Sigmoid colon (tissue), 7 donors: ENCODE data around the gene ISCA2. TPM values are rescaled to one million over a fixed set of nuclear protein-coding genes. Genes with fewer than 3 reads are reported as not detected.

ENCODE experiments used
- DNase-seq: peaks from one replicate; pipeline ENCODE4 v3.0.0-alpha.2; 2019
- H3K27ac ChIP-seq, 4 donors: fragments of 200-600 bp; sonication (generic); one replicate each; pipeline ENCODE4 v1.5.1; 2016 to 2019; ENCODE audit warnings: mild to moderate bottlenecking in 1 of 4
- H3K27me3 ChIP-seq, 3 donors: fragments of 200-600 bp; sonication (generic); one replicate each; pipeline ENCODE4 v1.5.1; 2019; ENCODE audit warnings: mild to moderate bottlenecking in 1 of 3
- H3K36me3 ChIP-seq, 4 donors: fragments of 200-600 bp; sonication (generic); one replicate each; pipeline ENCODE4 v1.5.1; 2016 to 2019
- H3K4me1 ChIP-seq, 4 donors: fragments of 200-600 bp; sonication (generic); one replicate each; pipeline ENCODE4 v1.5.1; 2017 to 2019
- H3K4me3 ChIP-seq, 4 donors: fragments of 200-600 bp; sonication (generic); one replicate each; pipeline ENCODE4 v1.5.1; 2017 to 2019; ENCODE audit warnings: mild to moderate bottlenecking in 2 of 4, moderate library complexity in 1 of 4
- H3K9me3 ChIP-seq, 4 donors: fragments of 200-600 bp in 3 of 4; sonication (generic) in 3 of 4; one replicate each; pipeline versions ENCODE4 v1.5.1 to v1.6.1; 2013 to 2019
- EP300 ChIP-seq, 4 donors: sonication (generic); formaldehyde crosslinking; IDR thresholded peaks; one replicate each; pipeline ENCODE4 v1.6.1; 2017; ENCODE audit warnings: antibody characterized with exemption in 4 of 4
- POLR2A ChIP-seq, 2 donors: fragments of 450-650 bp; IDR thresholded peaks; one replicate each; pipeline ENCODE4 v1.6.1; 2016; ENCODE audit warnings: antibody characterized with exemption in 2 of 2, mild to moderate bottlenecking in 2 of 2, moderate library complexity in 2 of 2
- POLR2AphosphoS5 ChIP-seq, 4 donors: sonication (generic); formaldehyde crosslinking; IDR thresholded peaks; one replicate each; pipeline ENCODE4 v1.6.1; 2017; ENCODE audit warnings: antibody characterized with exemption in 4 of 4
- WGBS, 2 donors: extraction: QIAGEN DNeasy Blood & Tissue Kit; methylation state at CpG; one replicate each; pipeline ENCODE4 v1.1.7; 2013; 5-methylcytosine and 5-hydroxymethylcytosine counted together
- intact Hi-C: fragments of 100-400 bp; cut with DNase I; formaldehyde crosslinking; loops from one replicate; pipeline ENCODE4 v1.15.1; 2023
- polyA plus RNA-seq, 3 donors: library from polyadenylated mRNA; stranded (reverse); fragments of 200-250 nt; gene quantifications; one replicate each; pipeline ENCODE4 v1.2.3, GENCODE V29; 2013
- total RNA-seq, 4 donors: library from RNA; depleted of rRNA; stranded (reverse); fragments of >200 nt; gene quantifications; one replicate each; pipeline ENCODE4 v1.1.0, GENCODE V29; 2016
- TF ChIP-seq, protein P1 (sequence below), 4 experiments: fragments of 450-650 bp in 3 of 4; fragments of 200-600 bp in 1 of 4; IDR thresholded peaks; one replicate each; pipeline ENCODE4 v1.5.1; 2016 to 2019; ENCODE audit warnings: antibody characterized with exemption in 4 of 4, mild to moderate bottlenecking in 3 of 4, moderate library complexity in 2 of 4
- donor health status: healthy with polysubstance abuse.
- donor health status: Bipolar disorder and iron deficiency.
- donor health status: healthy.

Gene ISCA2
- total and polyA plus RNA-seq, 7 donors: 8.6 to 59.0 (median 15.7) TPM

- intact Hi-C loops: no loop called here
- Histone ChIP-seq H3K4me3 (no peak overlapping the region), H3K27me3 (no peaks in the 10 kb centered on the region), H3K27ac (no peak overlapping the region), H3K9me3 (no peaks in the 10 kb centered on the region), H3K36me3 (no peaks in the 10 kb centered on the region), H3K4me1 (no peaks in the 10 kb centered on the region)
- no peak for TF ChIP-seq POLR2A (IDR thresholded peaks at IDR 0.05)
- TF ChIP-seq EP300 (IDR thresholded peaks at IDR 0.05): no peak
- TF ChIP-seq POLR2AphosphoS5 (IDR thresholded peaks at IDR 0.05): no peak
- TF ChIP-seq, protein P1, sequence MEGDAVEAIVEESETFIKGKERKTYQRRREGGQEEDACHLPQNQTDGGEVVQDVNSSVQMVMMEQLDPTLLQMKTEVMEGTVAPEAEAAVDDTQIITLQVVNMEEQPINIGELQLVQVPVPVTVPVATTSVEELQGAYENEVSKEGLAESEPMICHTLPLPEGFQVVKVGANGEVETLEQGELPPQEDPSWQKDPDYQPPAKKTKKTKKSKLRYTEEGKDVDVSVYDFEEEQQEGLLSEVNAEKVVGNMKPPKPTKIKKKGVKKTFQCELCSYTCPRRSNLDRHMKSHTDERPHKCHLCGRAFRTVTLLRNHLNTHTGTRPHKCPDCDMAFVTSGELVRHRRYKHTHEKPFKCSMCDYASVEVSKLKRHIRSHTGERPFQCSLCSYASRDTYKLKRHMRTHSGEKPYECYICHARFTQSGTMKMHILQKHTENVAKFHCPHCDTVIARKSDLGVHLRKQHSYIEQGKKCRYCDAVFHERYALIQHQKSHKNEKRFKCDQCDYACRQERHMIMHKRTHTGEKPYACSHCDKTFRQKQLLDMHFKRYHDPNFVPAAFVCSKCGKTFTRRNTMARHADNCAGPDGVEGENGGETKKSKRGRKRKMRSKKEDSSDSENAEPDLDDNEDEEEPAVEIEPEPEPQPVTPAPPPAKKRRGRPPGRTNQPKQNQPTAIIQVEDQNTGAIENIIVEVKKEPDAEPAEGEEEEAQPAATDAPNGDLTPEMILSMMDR (IDR thresholded peaks at IDR 0.05): no peak
- DNase-seq: peak; percentile 36
- 58 to 60% methylated on average over 5 of the region's 5 CpGs for WGBS, 2 donors
These were observed 14.3 kb downstream of the ISCA2 start for GRCh38 chr14:74507840-74508239.

- H3K4me1 ChIP-seq: no peaks in the 10 kb centered on the region
- intact Hi-C loops: no loop called here
- H3K27me3 ChIP-seq: no peaks in the 10 kb centered on the region
- no peak overlapping the region for H3K4me3 ChIP-seq
- no peaks in the 10 kb centered on the region for H3K9me3 ChIP-seq
- no peaks in the 10 kb centered on the region for H3K36me3 ChIP-seq
- WGBS, 2 donors: 43 to 54% methylated on average over 15 of the region's 15 CpGs
- H3K27ac ChIP-seq: no peak overlapping the region
- TF ChIP-seq, protein P1 (IDR thresholded peaks at IDR 0.05): no peak
- no peak for TF ChIP-seq EP300 (IDR thresholded peaks at IDR 0.05)
- no peak for TF ChIP-seq POLR2AphosphoS5 (IDR thresholded peaks at IDR 0.05)
- no peak for TF ChIP-seq POLR2A (IDR thresholded peaks at IDR 0.05)
- no peak for DNase-seq
These were observed 14.7 kb downstream of the ISCA2 start for GRCh38 chr14:74508292-74508731.

DNA sequence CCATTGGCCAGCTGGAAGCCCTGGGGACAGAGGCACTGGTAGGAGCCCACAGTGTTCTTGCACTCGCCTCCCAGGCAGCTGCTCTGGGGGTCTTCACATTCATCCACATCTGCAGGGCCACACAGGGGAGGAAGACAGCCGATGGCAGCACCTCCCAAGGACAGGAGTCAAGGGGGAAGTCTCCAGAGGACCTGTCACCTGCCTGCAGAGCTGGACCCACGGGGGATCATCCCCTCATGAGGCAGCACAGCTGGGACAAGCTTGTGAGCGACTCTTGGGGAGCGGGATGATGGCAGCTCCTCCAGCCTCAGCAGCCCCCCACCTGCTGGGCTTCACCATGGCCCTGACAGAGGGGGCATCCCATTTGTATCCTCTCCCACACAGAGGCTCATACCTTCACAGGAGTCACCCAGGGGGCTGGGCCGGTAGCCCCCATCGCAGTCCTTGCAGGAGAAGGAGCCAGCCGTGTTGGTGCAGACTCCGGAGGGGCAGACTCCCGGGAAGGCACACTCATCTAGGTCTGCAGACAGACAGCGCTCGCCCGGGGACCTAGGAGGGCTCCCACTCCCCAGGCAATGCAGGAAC, 15.4 kb downstream of the ISCA2 start:
- peak; percentile 63 for DNase-seq
- no peaks in the 10 kb centered on the region for H3K36me3 ChIP-seq

DNA sequence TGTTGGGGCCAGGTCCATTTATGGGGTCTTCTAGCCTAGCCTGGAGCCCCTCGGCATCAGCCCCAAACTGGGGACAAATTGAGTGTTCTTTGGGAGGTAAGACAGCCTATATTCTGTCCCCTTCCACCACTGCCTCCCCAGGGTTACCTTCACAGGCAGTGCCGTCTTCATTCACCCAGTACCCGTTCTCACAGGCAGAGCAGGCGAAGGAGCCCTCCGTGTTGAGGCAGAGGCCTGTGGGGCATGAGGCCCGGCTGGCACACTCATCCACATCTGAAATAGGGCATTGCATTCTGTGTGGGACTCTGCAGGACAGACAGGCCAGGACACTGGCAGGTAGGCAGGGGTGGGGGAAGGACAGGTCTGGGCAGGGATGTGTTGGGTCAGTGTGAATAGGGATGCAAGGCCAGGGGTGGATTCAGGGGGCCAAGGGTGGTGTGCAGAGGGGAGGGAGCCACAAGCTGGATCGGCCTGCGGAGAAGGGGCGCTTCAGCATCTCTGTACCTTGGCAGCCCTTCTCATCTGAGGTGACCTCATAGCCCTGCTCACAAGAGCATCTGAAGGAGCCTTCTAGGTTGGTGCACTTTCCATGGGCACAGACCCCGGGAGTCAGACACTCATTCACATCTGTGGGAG, 16.1 kb downstream of the ISCA2 start:
- no peaks in the 10 kb centered on the region for H3K36me3 ChIP-seq
- DNase-seq: peak; percentile 50
- no peak for TF ChIP-seq POLR2A (IDR thresholded peaks at IDR 0.05)
- no peak for TF ChIP-seq EP300 (IDR thresholded peaks at IDR 0.05)
- TF ChIP-seq, protein P1 (IDR thresholded peaks at IDR 0.05): no peak
- TF ChIP-seq POLR2AphosphoS5 (IDR thresholded peaks at IDR 0.05): no peak
- intact Hi-C loops: no loop called here
- 91 to 93% methylated on average over 10 of the region's 10 CpGs for WGBS, 2 donors
- no peaks in the 10 kb centered on the region for H3K4me1 ChIP-seq
- no peak overlapping the region for H3K27ac ChIP-seq
- no peak overlapping the region for H3K4me3 ChIP-seq
- no peaks in the 10 kb centered on the region for H3K27me3 ChIP-seq
- H3K9me3 ChIP-seq: no peaks in the 10 kb centered on the region

More for the DNA sequence above, 15.4 kb downstream of the ISCA2 start:
- WGBS, 2 donors: 73 to 83% methylated on average over 13 of the region's 13 CpGs
- Histone ChIP-seq H3K27ac (no peak overlapping the region), H3K9me3 (no peaks in the 10 kb centered on the region), H3K27me3 (no peaks in the 10 kb centered on the region), H3K4me1 (no peaks in the 10 kb centered on the region), H3K4me3 (no peak overlapping the region)
- intact Hi-C loops: no loop called here
- TF ChIP-seq, protein P1 (IDR thresholded peaks at IDR 0.05): no peak
- TF ChIP-seq POLR2A (IDR thresholded peaks at IDR 0.05) (no peak), POLR2AphosphoS5 (IDR thresholded peaks at IDR 0.05) (no peak), EP300 (IDR thresholded peaks at IDR 0.05) (no peak)
